NCI-H2171 (cell line): ENCODE data around the gene TPTE.
"Not testable (repeated sequence)": the region's sequence is repeated elsewhere in the genome, so short reads cannot be mapped to it uniquely, and the experiment has no call there.

Experiments
- DNase-seq: peaks from one replicate; lab custom pipeline; 2025; lab: John Stamatoyannopoulos, UW

TPTE gene

DNA sequence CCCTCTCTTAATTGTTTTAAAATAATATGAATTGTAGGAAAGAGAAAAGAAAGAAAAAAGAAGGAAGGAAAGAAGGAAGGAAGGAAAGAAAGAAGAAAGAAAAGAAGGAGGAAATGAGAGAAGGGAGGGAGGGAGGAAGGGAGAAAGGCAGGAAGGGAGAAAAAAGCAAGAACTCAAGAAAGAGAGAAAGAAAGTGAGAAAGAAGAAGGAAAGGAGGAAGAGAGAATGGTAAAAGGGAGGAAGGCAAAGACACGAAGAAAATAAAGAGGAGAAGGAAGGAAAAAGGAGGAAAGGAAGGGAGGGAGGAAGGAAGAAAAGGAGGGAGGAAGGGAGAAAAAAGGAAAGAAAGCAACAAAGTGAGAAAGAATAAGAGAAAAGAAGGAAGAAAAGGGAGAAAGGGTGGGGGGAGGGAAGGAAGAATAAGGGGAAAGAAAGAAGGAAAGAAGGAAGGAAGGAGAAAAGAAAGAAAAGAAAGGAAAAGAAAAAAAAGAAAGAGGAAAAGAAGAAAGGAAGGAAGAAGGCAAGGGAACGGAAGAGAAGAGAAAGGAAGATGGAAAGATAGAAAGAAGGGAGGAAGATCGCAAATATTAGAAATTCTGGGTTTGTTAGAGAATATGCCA lies 95.9 kb downstream of the TPTE start:
- not testable (repeated sequence) for DNase-seq

DNA sequence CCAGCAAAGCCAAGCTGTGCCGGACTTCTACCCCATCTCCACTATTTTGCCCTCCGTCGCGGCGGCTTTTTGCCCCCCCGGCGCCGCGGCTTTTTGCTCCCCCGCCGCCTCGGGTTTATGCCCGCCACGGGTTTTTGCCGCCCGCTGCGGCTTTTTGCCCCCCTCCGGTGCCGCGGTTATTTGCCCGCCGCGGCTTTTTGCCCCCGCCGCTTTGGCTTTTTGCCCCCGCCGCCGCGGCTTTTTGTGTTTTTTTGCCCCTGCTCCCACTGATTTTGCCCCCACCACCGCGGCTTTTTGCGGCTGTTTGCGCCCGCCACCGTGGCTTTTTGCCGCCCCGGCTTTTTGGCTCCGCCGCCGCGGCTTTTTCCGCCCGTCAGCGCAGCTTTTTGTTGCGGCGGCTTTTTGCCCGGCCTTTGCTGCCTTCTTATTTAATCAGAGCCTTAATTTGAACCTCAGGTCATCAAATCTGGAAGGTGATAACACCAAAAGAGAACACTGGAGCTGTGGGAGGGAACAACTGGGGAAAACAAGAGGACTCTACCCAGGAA lies 106.0 kb downstream of the TPTE start:
- DNase-seq: no peak

DNA sequence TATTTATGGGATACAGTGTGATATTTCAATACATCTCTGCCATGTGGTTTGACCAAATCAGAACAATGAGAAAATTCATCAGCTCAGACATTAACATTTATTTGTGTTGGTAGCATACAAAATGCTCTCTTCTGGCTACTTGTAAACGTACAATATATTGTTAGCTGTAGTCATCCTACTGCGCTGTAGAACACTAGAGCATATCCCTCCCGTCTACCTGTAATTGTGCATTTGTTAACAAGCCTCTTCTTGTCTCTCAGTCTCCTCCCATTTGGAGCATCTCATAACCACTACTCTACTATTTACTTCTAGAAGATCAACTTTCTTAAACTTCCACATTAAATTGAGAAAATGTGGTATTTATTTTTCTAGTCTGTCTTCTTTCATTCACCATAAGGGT lies 107.9 kb downstream of the TPTE start:
- not testable (repeated sequence) for DNase-seq

GRCh38 chr21:10630829-10631228 lies 109.4 kb downstream of the TPTE start:
- DNase-seq: not testable (repeated sequence)

DNA sequence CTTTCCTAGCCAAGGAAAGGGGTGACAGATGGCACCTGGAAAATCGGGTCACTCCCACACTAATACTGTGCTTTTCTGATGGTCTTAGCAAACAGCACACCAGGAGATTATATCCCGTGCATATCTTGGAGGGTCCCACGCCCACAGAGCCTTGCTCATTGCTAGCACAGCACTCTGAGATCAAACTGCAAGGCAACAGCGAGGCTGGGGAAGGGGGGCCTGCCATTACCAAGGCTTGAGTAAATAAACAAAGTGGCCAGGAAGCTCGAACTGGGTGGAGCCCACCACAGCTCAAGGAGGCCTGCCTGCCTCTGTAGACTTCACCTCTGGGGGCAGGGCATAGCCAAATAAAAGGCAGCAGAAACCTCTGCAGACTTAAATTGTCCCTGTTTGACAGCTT lies 109.9 kb downstream of the TPTE start:
- not testable (repeated sequence) for DNase-seq

GRCh38 chr21:10638144-10638543 lies 116.8 kb downstream of the TPTE start:
- not testable (repeated sequence) for DNase-seq

GRCh38 chr21:10639123-10639522 lies 117.7 kb downstream of the TPTE start:
- no peak for DNase-seq

GRCh38 chr21:10639746-10640145 lies 118.4 kb downstream of the TPTE start:
- DNase-seq: not testable (repeated sequence)

DNA sequence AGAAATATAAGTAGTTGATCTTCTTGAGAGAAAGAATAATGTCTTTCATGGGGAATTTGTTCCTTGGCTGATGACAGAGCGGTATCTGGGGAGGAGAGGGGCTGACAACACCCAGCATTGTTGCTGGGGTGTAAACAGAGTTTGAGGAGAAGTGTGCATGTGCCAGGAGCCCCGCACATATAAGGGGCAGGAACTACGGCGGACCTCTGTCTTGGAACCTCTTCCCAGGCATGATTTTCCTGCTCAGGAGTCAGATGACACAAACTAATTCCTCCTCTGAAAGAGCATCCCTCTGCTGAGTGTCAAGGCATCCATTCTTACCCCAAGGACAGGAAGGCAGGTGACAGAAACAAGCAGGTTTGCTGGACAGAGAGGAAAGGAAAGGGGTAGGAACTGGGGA lies 119.1 kb downstream of the TPTE start:
- no peak for DNase-seq

DNA sequence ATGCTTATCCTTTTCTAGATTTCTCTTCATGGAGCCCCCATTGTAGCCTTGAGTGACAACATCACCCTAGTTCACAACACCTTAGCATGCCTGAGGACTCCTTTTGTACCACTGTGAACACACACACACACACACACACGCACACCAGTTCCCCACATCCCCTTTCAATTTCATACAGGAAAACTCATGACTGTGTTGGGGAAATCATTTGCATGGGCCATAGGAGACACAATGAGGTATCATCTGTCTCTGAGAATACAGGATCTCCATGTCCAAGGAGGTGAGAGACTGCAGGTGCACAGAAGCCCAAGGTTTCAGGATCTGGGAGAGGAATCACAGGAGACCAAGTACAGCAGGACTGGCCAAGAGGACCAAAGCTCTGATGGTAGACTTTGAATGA lies 119.7 kb downstream of the TPTE start:
- no peak for DNase-seq

DNA sequence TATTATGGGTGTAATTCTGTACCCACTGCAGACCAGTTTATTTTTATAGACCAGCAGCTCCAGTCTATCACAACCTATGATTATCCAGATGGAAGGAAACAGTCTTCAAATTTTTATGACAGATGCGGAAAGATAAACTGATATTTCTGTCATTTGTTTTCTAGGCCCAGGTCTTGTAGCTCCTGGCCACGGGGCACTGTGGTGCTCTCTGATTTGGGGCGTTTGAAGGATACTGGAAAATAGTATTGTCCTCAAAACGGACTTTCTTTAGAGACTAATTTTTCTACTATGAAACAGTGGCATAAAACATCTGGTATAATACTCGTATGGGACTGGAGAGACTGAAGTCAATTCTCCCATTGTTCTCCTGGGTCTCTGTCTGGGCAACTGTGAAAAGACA lies 124.3 kb downstream of the TPTE start:
- not testable (repeated sequence) for DNase-seq

DNA sequence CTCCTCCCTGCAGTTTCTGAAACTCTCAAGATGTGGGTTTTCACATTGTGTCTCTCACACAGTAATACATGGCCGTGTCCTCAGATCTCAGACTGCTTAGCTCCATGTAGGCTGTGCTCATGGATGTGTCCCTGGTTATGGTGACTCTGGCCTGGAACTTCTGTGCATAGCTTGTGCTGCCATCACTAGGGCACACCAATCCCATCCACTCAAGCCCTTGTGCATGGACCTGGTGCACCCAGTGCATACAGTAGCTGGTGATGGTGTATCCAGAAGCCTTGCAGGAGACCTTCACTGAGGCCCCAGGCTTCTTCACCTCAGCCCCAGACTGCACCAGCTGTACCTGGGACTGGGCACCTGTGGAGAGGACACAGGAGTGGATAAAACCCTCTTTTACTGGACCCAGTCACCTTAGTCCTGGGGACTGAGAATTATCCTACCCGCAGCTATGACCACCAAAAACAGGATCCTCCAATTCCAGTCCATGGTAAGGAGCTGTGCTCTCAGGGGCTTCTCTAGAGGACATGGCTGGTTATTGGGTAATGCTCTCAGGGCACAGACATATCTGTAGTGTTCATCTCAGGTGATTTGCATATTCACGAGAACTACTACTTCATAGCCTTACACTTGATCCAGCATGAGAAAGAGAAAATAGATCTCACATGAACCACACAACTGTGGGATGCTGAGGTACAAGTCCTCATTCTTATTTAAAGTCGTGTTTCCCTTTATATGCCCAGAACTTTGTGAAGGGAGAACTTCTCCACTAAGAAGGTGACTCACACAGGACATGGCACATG lies 128.2 kb downstream of the TPTE start:
- not testable (repeated sequence) for DNase-seq

- DNase-seq: not testable (repeated sequence)
Measured at GRCh38 chr21:10650297-10650696, 128.9 kb downstream of the TPTE start.
